ENCODE results near the gene ARVCF.

- TF ChIP-seq, protein P1, sequence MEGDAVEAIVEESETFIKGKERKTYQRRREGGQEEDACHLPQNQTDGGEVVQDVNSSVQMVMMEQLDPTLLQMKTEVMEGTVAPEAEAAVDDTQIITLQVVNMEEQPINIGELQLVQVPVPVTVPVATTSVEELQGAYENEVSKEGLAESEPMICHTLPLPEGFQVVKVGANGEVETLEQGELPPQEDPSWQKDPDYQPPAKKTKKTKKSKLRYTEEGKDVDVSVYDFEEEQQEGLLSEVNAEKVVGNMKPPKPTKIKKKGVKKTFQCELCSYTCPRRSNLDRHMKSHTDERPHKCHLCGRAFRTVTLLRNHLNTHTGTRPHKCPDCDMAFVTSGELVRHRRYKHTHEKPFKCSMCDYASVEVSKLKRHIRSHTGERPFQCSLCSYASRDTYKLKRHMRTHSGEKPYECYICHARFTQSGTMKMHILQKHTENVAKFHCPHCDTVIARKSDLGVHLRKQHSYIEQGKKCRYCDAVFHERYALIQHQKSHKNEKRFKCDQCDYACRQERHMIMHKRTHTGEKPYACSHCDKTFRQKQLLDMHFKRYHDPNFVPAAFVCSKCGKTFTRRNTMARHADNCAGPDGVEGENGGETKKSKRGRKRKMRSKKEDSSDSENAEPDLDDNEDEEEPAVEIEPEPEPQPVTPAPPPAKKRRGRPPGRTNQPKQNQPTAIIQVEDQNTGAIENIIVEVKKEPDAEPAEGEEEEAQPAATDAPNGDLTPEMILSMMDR (IDR thresholded peaks at IDR 0.05) = no peak
- no peak for TF ChIP-seq POLR2A (IDR thresholded peaks at IDR 0.05)
These were observed 49.5 kb downstream of the ARVCF start for GRCh38 chr22:19966908-19967750.
